ENCODE data around the gene HNRNPF. TPM values are rescaled to one million over a fixed set of nuclear protein-coding genes. Genes with fewer than 3 reads are reported as not detected.

HNRNPF gene
- total RNA-seq, 4 donors from 2014 or later, result 109 to 151 (median 135) TPM

DNA sequence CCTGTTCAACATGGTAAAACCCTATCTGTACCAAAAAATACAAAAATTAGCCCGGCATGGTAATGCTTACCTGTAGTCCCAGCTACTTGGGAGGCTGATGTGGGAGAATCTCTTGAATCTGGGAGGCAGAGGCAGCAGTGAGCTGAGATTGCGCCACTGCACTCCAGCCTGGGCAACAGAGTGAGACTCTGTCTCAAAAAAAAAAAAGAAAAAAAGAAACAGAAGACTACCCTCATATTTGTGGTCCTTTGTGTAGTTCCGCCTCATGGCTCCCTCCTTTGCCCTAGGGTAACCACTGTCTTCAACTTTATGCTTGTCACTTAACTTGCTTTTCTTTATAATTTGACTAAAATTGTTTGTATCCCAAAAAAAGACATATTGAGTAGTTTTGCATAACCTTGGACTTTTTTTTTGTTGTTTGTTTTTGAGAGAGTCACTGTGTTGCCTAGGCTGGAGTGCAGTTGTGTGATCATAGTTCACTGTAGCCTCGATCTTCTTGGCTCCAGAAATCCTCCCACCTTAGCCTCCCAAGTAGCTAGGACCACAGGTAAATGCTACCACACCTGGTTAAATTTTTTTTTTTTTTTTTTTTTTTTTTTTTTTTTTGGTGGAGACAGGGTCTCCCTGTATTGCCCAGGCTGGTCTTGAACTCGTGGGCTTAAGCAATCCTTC lies 31.6 kb upstream of the HNRNPF start:
- TF ChIP-seq, protein P1, sequence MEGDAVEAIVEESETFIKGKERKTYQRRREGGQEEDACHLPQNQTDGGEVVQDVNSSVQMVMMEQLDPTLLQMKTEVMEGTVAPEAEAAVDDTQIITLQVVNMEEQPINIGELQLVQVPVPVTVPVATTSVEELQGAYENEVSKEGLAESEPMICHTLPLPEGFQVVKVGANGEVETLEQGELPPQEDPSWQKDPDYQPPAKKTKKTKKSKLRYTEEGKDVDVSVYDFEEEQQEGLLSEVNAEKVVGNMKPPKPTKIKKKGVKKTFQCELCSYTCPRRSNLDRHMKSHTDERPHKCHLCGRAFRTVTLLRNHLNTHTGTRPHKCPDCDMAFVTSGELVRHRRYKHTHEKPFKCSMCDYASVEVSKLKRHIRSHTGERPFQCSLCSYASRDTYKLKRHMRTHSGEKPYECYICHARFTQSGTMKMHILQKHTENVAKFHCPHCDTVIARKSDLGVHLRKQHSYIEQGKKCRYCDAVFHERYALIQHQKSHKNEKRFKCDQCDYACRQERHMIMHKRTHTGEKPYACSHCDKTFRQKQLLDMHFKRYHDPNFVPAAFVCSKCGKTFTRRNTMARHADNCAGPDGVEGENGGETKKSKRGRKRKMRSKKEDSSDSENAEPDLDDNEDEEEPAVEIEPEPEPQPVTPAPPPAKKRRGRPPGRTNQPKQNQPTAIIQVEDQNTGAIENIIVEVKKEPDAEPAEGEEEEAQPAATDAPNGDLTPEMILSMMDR (IDR thresholded peaks at IDR 0.05; ENCODE audit: low read depth), result no peak

DNA sequence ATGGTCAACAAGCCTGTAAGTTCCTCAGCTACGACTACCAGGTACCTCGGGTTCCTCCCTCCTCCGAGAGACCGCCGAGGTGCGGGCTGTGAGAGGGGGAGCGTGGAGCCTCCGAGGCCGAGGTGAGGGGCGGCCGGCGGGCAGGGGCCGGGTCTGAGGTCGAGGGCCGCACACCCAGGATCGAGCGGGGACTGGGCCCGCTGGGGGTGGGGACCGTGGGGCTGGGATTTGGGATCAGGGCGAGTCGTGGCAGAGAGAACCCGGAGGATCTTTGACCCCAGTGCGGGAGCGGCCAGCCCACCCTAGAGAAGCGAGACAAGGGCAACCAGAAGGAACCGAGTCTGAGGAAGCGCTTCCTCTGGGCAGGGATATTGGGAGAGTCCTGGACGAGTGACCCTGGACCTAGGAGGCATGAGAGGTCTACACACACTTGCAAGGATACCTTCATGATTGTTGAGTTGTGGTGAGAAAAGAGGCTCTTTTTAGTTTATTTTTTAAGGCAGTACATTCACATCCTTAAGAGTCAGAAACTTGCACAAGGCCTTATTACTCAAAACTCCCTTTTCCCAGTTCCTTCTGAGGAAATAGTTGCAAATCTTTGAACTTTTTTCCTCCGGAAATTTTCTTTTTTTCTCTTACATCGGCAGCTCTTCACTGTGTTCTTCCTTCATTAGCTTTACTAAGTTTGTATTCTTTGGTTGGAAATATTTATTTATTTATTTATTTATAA lies 28.3 kb upstream of the HNRNPF start:
- TF ChIP-seq, protein P1 (IDR thresholded peaks at IDR 0.05; ENCODE audit: low read depth), result no peak

DNA sequence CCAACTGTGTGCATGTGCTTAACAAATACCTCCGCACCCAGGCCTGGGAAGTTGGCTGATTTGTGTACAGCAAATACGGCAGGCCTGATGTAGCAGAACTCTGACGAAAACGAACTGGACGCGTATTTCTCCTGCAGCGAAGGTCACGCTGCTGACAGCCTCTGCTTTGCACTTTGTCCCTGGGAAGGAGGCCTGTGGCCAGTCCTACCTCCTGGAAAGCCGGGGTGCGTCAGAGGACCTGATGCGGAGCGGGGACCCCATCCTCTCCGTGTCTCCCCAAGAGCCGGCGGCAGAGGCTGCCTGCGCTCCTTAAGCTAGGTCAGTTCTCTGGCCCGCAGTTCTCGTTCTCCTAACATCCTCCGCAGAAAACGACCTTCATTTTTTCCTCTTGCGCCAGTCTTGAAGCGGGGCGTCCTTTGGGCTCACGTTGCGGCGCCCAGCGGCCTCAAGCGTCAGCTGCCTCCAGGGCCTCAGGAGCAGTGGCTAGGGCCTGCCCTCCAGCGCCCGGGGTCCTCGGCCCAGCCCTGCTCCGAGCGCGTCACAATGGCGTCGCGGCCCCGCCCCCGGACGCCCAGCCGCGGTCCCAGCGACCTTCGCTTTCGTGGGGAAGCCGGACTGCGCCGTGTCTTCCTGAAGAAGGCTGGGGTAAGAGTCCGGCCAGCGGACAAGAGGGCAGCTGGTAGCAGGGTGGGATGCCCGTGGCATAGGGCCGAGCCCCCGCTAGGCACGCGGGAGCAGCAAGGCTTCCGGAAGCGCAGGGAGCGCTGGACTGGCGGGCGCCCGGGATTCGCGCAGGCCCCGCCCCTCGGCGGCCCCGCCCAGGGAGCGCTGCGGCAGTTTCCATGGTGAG lies 27.5 kb upstream of the HNRNPF start, which contains the start of gene ZNF487:
Gene ZNF487 (plus strand): TSS at position 821 of the 850 bp plus-strand sequence. CDS start 38,703 bp downstream, outside the sequence.
- TF ChIP-seq, protein P1 (IDR thresholded peaks at IDR 0.05; ENCODE audit: low read depth), result no peak

DNA sequence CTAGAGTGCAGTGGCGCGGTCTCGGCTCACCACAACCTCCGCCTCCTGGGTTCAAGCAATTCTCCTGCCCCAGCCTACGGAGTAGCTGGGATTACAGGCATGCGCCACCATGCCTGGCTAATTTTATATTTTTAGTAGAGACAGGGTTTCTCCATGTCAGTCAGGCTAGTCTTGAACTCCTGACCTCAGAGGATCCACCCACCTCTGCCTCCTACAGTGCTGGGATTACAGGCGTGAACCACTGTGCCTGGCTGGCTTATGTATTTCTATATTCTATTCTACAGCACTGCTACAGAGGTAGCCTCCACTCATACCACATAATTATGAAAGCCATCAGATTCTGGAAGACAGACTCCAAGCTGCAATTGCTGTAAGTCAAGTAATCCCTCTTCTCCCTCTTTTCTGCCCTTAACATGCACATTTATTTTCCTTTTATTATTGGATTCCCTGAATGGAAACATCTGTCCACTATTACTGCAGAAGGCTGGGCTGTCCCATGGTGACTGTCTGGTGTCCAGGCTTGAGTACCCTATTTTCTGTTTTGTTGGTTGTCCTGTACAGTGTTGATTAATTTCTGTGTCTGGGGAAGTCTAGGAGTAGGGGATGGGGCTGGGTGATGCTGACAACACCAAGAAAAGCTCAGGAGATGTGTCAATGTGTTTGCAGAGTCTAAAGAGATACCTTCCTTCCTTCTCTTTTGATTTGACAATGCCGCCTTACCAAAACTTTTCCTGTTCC lies 22.1 kb upstream of the HNRNPF start:
- TF ChIP-seq, protein P1 (IDR thresholded peaks at IDR 0.05; ENCODE audit: low read depth), result no peak

DNA sequence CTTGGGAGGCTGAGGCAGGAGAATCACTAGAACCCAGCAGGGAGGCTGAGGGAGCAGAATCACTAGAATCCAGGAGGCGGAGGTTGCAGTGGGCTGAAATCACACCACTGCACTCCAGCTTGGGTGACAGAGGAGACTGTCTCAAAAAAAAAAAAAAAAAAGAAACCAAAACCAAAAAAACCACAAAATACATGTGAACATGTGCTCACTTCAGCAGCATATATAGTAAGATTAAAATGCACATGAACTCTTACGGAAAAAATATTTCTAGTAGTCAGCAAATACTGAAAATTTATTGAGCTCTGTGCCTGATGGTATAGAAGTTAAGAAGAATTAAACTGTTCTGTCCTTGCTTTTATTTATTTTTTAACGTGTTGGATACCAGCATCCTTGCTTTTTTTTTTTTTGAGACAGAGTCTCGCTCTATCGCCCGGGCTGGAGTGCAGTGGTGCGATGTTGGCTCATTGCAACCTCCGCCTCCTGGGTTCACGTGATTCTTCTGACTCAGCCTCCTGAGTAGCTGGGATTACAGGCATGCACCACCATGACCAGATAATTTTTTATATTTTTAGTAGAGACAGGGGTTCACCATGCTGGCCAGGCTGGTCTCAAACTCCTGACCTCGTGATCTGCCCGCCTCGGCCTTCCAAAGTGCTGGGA lies 18.3 kb upstream of the HNRNPF start:
- TF ChIP-seq, protein P1 (IDR thresholded peaks at IDR 0.05; ENCODE audit: low read depth), result no peak

DNA sequence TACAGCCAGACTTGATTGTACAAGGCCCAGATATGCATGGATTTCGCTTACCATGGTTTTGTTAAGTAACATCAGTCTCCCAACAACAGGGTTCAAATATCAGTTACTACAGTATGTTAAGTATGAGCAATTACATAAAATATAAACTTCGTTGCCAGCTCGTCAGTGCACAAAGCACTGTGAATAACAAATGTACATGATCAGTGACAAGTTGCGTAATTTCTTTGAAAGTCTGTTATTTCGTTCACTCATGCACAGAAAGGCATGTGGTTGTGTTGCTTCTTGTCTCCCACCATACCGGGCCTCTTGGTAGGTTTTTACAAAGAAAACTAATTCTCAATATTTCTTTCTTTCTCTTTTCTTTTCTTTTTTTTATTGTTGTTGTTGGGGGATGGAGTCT lies 15.4 kb upstream of the HNRNPF start:
- TF ChIP-seq, protein P1 (IDR thresholded peaks at IDR 0.05; ENCODE audit: low read depth), result no peak

Data from subcutaneous adipose tissue (tissue), 4 donors.